PC-3 (cell line): Measurements from ENCODE around the gene CENPW. TPM values are rescaled to one million over a fixed set of nuclear protein-coding genes. Genes with fewer than 3 reads are reported as not detected.

ENCODE experiments used
- ATAC-seq: fragments of 200-7000 bp; cut with Tn5 transposase; 2 replicates; pipeline ENCODE4 v1.9.1; 2020; ENCODE audit warnings: mild to moderate bottlenecking, moderate library complexity
- BruUV-seq: library from RNA; stranded (reverse); fragments of 400-500 nt; replicated peaks from 2 replicates; lab custom pipeline; 2021; lab: Mats Ljungman, UMichigan
- CTCF ChIA-PET: fragments of 300-600 bp; sonication (Branson Sonifier 250); formaldehyde crosslinking; loops from one replicate; lab custom pipeline; 2022; ENCODE audit warnings: antibody characterized with exemption; lab: Charles Lee
- POLR2A ChIA-PET: fragments of 300-600 bp; sonication (Branson Sonifier 250); formaldehyde crosslinking; loops from one replicate; lab custom pipeline; 2022; ENCODE audit warnings: antibody characterized with exemption; ENCODE audit not compliant: unreplicated experiment; lab: Charles Lee
- DNase-seq: peaks from one replicate; pipeline ENCODE4 v3.0.0-alpha.2; 2015
- H2AFZ ChIP-seq: fragments of 300-600 bp; sonication (generic); 2 replicates; pipeline ENCODE4 v1.6.0; 2016; ENCODE audit warnings: antibody characterized with exemption, low read length
- H3F3A ChIP-seq: fragments of 300-600 bp; sonication (generic); one replicate; pipeline ENCODE4 v1.6.0; 2017; ENCODE audit warnings: antibody characterized with exemption, low read length, control low read depth, mild to moderate bottlenecking; ENCODE audit not compliant: unreplicated experiment
- H3K27ac ChIP-seq: fragments of 300-600 bp; sonication (generic); 2 replicates; pipeline ENCODE4 v1.5.1; 2016; ENCODE audit warnings: mild to moderate bottlenecking, low read length
- H3K27me3 ChIP-seq: fragments of 300-600 bp; sonication (generic); 2 replicates; pipeline ENCODE4 v1.6.1; 2016; ENCODE audit warnings: low read length, mixed read lengths
- H3K36me3 ChIP-seq: fragments of 300-600 bp; sonication (generic); 2 replicates; pipeline ENCODE4 v1.6.1; 2016; ENCODE audit warnings: low read depth, mixed run types, low read length, mixed read lengths
- H3K4me1 ChIP-seq: fragments of 300-600 bp; sonication (generic); 2 replicates; pipeline ENCODE4 v1.5.1; 2016; ENCODE audit warnings: low read length; ENCODE audit not compliant: insufficient read depth
- H3K4me2 ChIP-seq: fragments of 300-600 bp; sonication (generic); 2 replicates; pipeline ENCODE4 v1.6.0; 2016; ENCODE audit warnings: low read length
- H3K4me3 ChIP-seq: fragments of 300-600 bp; sonication (generic); 2 replicates; pipeline ENCODE4 v1.5.1; 2016; ENCODE audit warnings: mild to moderate bottlenecking, low read length, mixed read lengths
- H3K79me2 ChIP-seq: fragments of 300-600 bp; sonication (generic); 2 replicates; pipeline ENCODE4 v1.6.1; 2017; ENCODE audit warnings: low read length, mixed read lengths
- H3K9ac ChIP-seq: fragments of 300-600 bp; sonication (generic); 2 replicates; pipeline ENCODE4 v1.6.0; 2016; ENCODE audit warnings: mild to moderate bottlenecking, low read length
- H3K9me2 ChIP-seq: fragments of 300-600 bp; sonication (generic); replicated peaks from 2 replicates; pipeline ENCODE4 v1.6.1; 2016; ENCODE audit warnings: mixed run types, low read length, mixed read lengths
- H3K9me3 ChIP-seq: fragments of 300-600 bp; sonication (generic); 2 replicates; pipeline ENCODE4 v1.6.1; 2016; ENCODE audit warnings: low read length, mixed read lengths
- H4K20me1 ChIP-seq: fragments of 300-600 bp; sonication (generic); 2 replicates; pipeline ENCODE4 v1.6.1; 2016; ENCODE audit warnings: low read length, mixed read lengths
- EZH2 ChIP-seq: fragments of 300-600 bp; sonication (generic); IDR thresholded peaks from one replicate; pipeline ENCODE4 v1.6.1; 2017; ENCODE audit warnings: antibody characterized with exemption, mild to moderate bottlenecking, low read length; ENCODE audit not compliant: unreplicated experiment
- EZH2phosphoT487 ChIP-seq: fragments of 300-600 bp; sonication (generic); IDR thresholded peaks from 2 replicates; pipeline ENCODE4 v1.6.1; 2018; ENCODE audit warnings: mild to moderate bottlenecking, antibody characterized with exemption, low read length, borderline replicate concordance
- intact Hi-C: fragments of 100-400 bp; cut with micrococcal nuclease; formaldehyde crosslinking; loops from 2 replicates; pipeline ENCODE4 v1.9.0; 2023
- total RNA-seq: library from RNA; depleted of rRNA; stranded (reverse); fragments of >200 nt; gene quantifications from 2 replicates; pipeline ENCODE4 v1.2.3, GENCODE V29; 2014
- TF ChIP-seq, protein P1 (sequence below): fragments of 300-600 bp; sonication (generic); conservative IDR thresholded peaks from 2 replicates; pipeline ENCODE4 v1.5.1; 2017; ENCODE audit warnings: antibody characterized with exemption, low read depth, mild to moderate bottlenecking, low read length

The CENPW gene
- total RNA-seq, 1 experiment from 2014 or later: 33.6 TPM

DNA sequence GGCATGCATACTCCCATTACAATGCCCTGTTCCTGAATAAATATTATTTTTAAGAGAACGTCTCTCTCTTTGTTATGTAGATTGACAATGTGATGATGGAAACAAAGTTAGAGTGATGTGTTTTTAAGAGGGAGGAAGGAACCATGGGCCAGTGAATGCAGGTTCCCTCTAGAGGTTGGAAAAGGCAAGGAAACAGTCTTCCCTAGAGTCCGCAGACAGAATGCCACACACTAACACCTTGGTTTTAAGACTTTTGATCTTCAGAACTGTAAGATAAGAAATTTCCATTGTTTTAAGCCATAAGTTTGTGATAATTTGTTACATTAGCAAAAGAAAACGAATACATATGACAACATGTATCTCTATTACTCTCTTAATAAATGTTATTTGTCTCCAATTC is 4.7 kb upstream of the CENPW start:
- H3K4me1 ChIP-seq: no peaks in the 10 kb centered on the region
- DNase-seq (peak; percentile 4), ATAC-seq (no peak)
- H2AFZ ChIP-seq: no peak overlapping the region
- no peaks in the 10 kb centered on the region; the same call in 1 of the 2 replicates for H3K79me2 ChIP-seq
- H4K20me1 ChIP-seq: no peaks in the 10 kb centered on the region
- TF ChIP-seq EZH2 (no peak), EZH2phosphoT487 (no peak)
- TF ChIP-seq, protein P1, sequence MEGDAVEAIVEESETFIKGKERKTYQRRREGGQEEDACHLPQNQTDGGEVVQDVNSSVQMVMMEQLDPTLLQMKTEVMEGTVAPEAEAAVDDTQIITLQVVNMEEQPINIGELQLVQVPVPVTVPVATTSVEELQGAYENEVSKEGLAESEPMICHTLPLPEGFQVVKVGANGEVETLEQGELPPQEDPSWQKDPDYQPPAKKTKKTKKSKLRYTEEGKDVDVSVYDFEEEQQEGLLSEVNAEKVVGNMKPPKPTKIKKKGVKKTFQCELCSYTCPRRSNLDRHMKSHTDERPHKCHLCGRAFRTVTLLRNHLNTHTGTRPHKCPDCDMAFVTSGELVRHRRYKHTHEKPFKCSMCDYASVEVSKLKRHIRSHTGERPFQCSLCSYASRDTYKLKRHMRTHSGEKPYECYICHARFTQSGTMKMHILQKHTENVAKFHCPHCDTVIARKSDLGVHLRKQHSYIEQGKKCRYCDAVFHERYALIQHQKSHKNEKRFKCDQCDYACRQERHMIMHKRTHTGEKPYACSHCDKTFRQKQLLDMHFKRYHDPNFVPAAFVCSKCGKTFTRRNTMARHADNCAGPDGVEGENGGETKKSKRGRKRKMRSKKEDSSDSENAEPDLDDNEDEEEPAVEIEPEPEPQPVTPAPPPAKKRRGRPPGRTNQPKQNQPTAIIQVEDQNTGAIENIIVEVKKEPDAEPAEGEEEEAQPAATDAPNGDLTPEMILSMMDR: peak; percentile 34; the same call in 1 of the 2 replicates
- H3K9me2 ChIP-seq: no peaks in the 10 kb centered on the region
- BruUV-seq: no TSS peak
- H3K4me2 ChIP-seq: no peak overlapping the region
- H3K9ac ChIP-seq: no peak overlapping the region
- no peak overlapping the region for H3K27ac ChIP-seq
- H3K4me3 ChIP-seq: no peak overlapping the region
- no peaks in the 10 kb centered on the region for H3F3A ChIP-seq
- intact Hi-C loops: no loop called here
- CTCF ChIA-PET: no interaction called here
- no peaks in the 10 kb centered on the region for H3K9me3 ChIP-seq
- POLR2A ChIA-PET: no interaction called here
- H3K27me3 ChIP-seq: no peaks in the 10 kb centered on the region
- no peaks in the 10 kb centered on the region for H3K36me3 ChIP-seq

DNA sequence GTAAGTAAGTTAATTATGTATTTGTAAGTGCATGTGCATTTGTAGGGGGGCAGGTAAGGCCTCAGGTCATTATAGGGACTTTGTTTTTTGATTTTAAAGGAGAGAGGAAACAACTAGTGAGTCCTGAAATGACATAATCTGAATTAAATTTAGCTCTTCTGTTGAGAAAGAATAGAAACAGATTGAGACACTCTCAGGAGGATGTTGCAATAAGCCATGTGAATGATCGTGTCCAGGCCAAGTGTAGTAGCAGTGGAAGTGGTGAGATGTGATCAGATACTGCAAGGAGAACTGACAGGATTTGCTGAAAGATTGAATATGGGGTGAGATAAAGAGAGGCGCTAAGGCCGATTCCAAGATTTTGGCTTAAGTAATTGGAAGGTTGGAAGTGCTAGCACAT is 2.6 kb upstream of the CENPW start:
- BruUV-seq: no TSS peak
- ChIA-PET POLR2A (no interaction called here), CTCF (no interaction called here)
- TF ChIP-seq EZH2: no peak
- no peak for TF ChIP-seq EZH2phosphoT487
- TF ChIP-seq, protein P1: no peak
- H3K4me1 ChIP-seq: peaks cover 12% of the 10 kb centered on the region
- H3K4me2 ChIP-seq: no peak overlapping the region
- no peak overlapping the region for H2AFZ ChIP-seq
- no peaks in the 10 kb centered on the region for H3K9me2 ChIP-seq
- H3K79me2 ChIP-seq: peaks cover 21% of the 10 kb centered on the region
- no peaks in the 10 kb centered on the region for H4K20me1 ChIP-seq
- intact Hi-C loops: no loop called here
- H3K9me3 ChIP-seq: no peaks in the 10 kb centered on the region
- no peak overlapping the region for H3K4me3 ChIP-seq
- H3K27me3 ChIP-seq: no peaks in the 10 kb centered on the region
- ATAC-seq (no peak), DNase-seq (no peak)
- no peaks in the 10 kb centered on the region for H3K36me3 ChIP-seq
- no peak overlapping the region for H3K27ac ChIP-seq
- no peak overlapping the region for H3K9ac ChIP-seq
- no peaks in the 10 kb centered on the region for H3F3A ChIP-seq

DNA sequence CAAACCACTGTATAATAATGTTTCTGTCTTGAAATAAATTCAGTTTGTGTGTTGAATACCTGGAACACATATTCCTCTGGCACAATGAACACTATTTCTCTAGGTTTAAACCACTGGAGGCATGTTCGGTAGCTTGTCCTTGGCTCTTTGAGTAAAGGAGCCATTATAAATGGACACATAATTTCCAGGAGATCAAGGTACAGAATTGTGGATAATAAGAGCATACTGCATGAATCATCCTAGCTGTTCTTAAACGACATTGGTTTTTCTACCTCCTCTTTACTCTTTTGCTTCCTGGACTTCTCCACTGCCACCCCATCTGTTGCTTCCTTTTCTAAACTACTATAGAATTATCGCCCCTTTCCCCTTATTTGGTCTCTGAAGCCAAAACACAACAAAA is 1.2 kb downstream of the CENPW start:
- H3K4me1 ChIP-seq: peaks cover 12% of the 10 kb centered on the region
- peaks cover 51% of the 10 kb centered on the region for H3K79me2 ChIP-seq
- peak overlapping the region; percentile 79 for H3K9ac ChIP-seq
- peak overlapping the region; percentile 99 for H3K4me3 ChIP-seq
- H2AFZ ChIP-seq: no peak overlapping the region
- H3K27me3 ChIP-seq: no peaks in the 10 kb centered on the region
- CTCF ChIA-PET: no interaction called here
- POLR2A ChIA-PET: no interaction called here
- no peaks in the 10 kb centered on the region for H4K20me1 ChIP-seq
- TF ChIP-seq EZH2phosphoT487 (no peak), EZH2 (no peak)
- TF ChIP-seq, protein P1: no peak
- no peaks in the 10 kb centered on the region for H3F3A ChIP-seq
- intact Hi-C loops: loop anchor here (2.0 to 10.0 kb wide), 3 partner anchors 164 to 784 kb away; no protein-coding TSS in a partner anchor
- DNase-seq (no peak), ATAC-seq (no peak)
- H3K9me2 ChIP-seq: no peaks in the 10 kb centered on the region
- no peaks in the 10 kb centered on the region for H3K36me3 ChIP-seq
- H3K27ac ChIP-seq: no peak overlapping the region
- H3K4me2 ChIP-seq: peak overlapping the region; percentile 97
- no TSS peak for BruUV-seq
- no peaks in the 10 kb centered on the region for H3K9me3 ChIP-seq
